ENCODE data around the gene RAPGEF4.

RAPGEF4 gene

GRCh38 chr2:172977270-172978062 is 241.8 kb downstream of the RAPGEF4 start:
- no peak for DNase-seq

GRCh38 chr2:172978063-172978383 is 242.4 kb downstream of the RAPGEF4 start:
- no peak for DNase-seq

GRCh38 chr2:172985139-172985892 is 249.7 kb downstream of the RAPGEF4 start:
- no peak for DNase-seq

GRCh38 chr2:172986040-172986439 is 250.4 kb downstream of the RAPGEF4 start:
- no peak for DNase-seq

- DNase-seq: no peak
These were observed 253.1 kb downstream of the RAPGEF4 start for GRCh38 chr2:172988728-172989127.

- no peak for DNase-seq
These were observed 255.4 kb downstream of the RAPGEF4 start for GRCh38 chr2:172991031-172991430.

- no peak for DNase-seq
These were observed 257.5 kb downstream of the RAPGEF4 start for GRCh38 chr2:172993139-172993538.

GRCh38 chr2:172993931-172994717 is 258.5 kb downstream of the RAPGEF4 start:
- no peak for DNase-seq

GRCh38 chr2:172994864-172995263 is 259.2 kb downstream of the RAPGEF4 start:
- DNase-seq: no peak

GRCh38 chr2:172995323-172996244 is 259.9 kb downstream of the RAPGEF4 start:
- DNase-seq: no peak

- no peak for DNase-seq
These were observed 260.8 kb downstream of the RAPGEF4 start for GRCh38 chr2:172996387-172996961.

GRCh38 chr2:172997031-172997430 is 261.4 kb downstream of the RAPGEF4 start:
- no peak for DNase-seq

- no peak for DNase-seq
These were observed 263.1 kb downstream of the RAPGEF4 start for GRCh38 chr2:172998547-172999272.

GRCh38 chr2:172999641-173000386 is 264.2 kb downstream of the RAPGEF4 start:
- no peak for DNase-seq

- no peak for DNase-seq
These were observed 266.3 kb downstream of the RAPGEF4 start for GRCh38 chr2:173001664-173002604.

GRCh38 chr2:173002751-173003541 is 267.3 kb downstream of the RAPGEF4 start:
- no peak for DNase-seq

- DNase-seq: no peak
These were observed 273.1 kb downstream of the RAPGEF4 start for GRCh38 chr2:173008786-173009185.

- no peak for DNase-seq
These were observed 274.6 kb downstream of the RAPGEF4 start for GRCh38 chr2:173010233-173010632.

GRCh38 chr2:173016451-173016850 is 280.8 kb downstream of the RAPGEF4 start:
- DNase-seq: no peak

All from CD4-positive, alpha-beta T cell treated with Interleukin-4 for 1 hour (primary cell).